ENCODE results near the gene DLG2. TPM values are rescaled to one million over a fixed set of nuclear protein-coding genes. Genes with fewer than 3 reads are reported as not detected.

DLG2 gene
- total and polyA plus RNA-seq, 9 of the 15 experiments (the other 6 are each of a cell fraction or from before 2014, with no cell fraction given): 0.52 to 1.6 (median 0.95) TPM

DNA sequence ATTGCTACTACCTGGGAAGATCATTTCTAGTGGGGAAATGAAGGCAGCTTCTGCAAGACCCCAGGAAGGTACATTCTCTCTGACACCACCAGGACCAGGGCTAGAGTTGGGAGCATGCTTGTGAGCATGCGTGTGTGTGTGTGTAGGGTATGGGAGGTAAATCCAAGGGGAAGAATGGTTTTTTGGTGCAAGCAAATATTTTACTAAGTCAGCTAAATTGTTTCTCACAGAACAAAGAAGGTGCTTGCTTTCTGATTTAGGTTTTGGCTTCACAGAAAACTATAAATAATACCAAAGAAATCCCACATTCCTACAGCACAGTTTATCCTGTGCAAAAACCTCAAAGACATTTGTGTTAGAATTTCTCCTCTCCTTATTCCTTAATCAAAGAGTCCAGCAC lies 1996.9 kb downstream of the DLG2 start:
- no peak for ATAC-seq
- no peak for DNase-seq (ENCODE audit: extremely low read depth in 1 of 4, low spot score in 3 of 4)
- Histone ChIP-seq H3K4me3 (no peak overlapping the region), H3K27ac (ENCODE audit: extremely low read depth, low read depth, low read length) (no peak overlapping the region), H3K9me3 (replicated peaks; ENCODE audit: control insufficient read depth, insufficient read depth, low read depth, low read length) (no peaks in the 10 kb centered on the region), H3K9me1 (ENCODE audit: control insufficient read depth, insufficient read depth, low read length) (no peaks in the 10 kb centered on the region), H3K79me2 (ENCODE audit: control insufficient read depth, insufficient read depth, low read length) (no peaks in the 10 kb centered on the region), H3K27me3 (ENCODE audit: control insufficient read depth in 2 of 2, insufficient read depth in 2 of 2, low read length in 2 of 2) (no peaks in the 10 kb centered on the region), H2AFZ (ENCODE audit: low read depth, low read length) (no peak overlapping the region), H4K20me1 (replicated peaks; ENCODE audit: control insufficient read depth, insufficient read depth, low read length) (no peaks in the 10 kb centered on the region), H3K36me3 (ENCODE audit: control insufficient read depth, insufficient read depth, low read length) (no peaks in the 10 kb centered on the region), H3K9ac (ENCODE audit: insufficient read depth in 1 of 2, low read depth in 2 of 2, low read length in 2 of 2) (no peak overlapping the region), H3K4me2 (ENCODE audit: insufficient read depth, low read length) (no peak overlapping the region), H3K4me1 (replicated peaks in 1 of 2; ENCODE audit: control insufficient read depth in 2 of 2, insufficient read depth in 2 of 2, low read length in 2 of 2) (no peaks in the 10 kb centered on the region)
- BruUV-seq (replicated peaks): no TSS peak
- no peak for FAIRE-seq
- ChIA-PET CTCF (ENCODE audit: low intra/inter-chr PET ratio) (no interaction called here), POLR2A (no interaction called here)
- intact Hi-C loops (cut with micrococcal nuclease): no loop called here
- WGBS (ENCODE audit: insufficient coverage, low coverage, missing lambda C conversion rate): 0% methylated on average over 1 of the region's 1 CpG
- no peak for TF ChIP-seq RFX5 (IDR thresholded peaks at IDR 0.05; ENCODE audit: low read depth, low read length)
- TF ChIP-seq ZNF316 (IDR thresholded peaks at IDR 0.05): peak; percentile 28; the same call in 1 of the 2 replicates
- TF ChIP-seq KDM5B (IDR thresholded peaks at IDR 0.05; ENCODE audit: insufficient replicate concordance, low read depth, low read length): no peak
- in situ Hi-C loops (cut with MboI): no loop called here

DNA sequence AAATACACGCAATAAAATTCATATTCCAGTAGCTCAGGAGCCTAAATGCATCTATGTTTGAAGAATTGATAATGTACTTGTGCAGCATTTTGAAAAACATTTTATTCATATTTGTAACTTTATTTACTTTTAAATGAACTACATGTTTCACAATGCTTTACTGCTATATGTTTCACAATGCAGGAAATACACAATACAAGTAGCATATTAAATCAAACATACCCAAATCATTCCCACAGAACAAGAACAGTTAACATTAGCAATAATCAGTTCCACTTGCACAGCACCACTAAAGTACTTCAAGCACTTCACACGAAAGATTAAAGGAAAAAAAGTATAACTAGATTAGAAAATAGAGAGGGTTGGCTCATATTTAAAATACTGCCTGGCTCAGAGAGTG lies 1997.4 kb downstream of the DLG2 start:
- Histone ChIP-seq H3K9me1 (ENCODE audit: control insufficient read depth, insufficient read depth, low read length) (no peaks in the 10 kb centered on the region), H3K27me3 (ENCODE audit: control insufficient read depth in 2 of 2, insufficient read depth in 2 of 2, low read length in 2 of 2) (no peaks in the 10 kb centered on the region), H3K36me3 (ENCODE audit: control insufficient read depth, insufficient read depth, low read length) (no peaks in the 10 kb centered on the region), H3K4me3 (no peak overlapping the region), H3K79me2 (ENCODE audit: control insufficient read depth, insufficient read depth, low read length) (no peaks in the 10 kb centered on the region), H2AFZ (ENCODE audit: low read depth, low read length) (no peak overlapping the region), H3K9ac (ENCODE audit: insufficient read depth in 1 of 2, low read depth in 2 of 2, low read length in 2 of 2) (no peak overlapping the region), H3K4me2 (ENCODE audit: insufficient read depth, low read length) (no peak overlapping the region), H3K27ac (ENCODE audit: extremely low read depth, low read depth, low read length) (no peak overlapping the region), H3K9me3 (replicated peaks; ENCODE audit: control insufficient read depth, insufficient read depth, low read depth, low read length) (no peaks in the 10 kb centered on the region), H3K4me1 (replicated peaks in 1 of 2; ENCODE audit: control insufficient read depth in 2 of 2, insufficient read depth in 2 of 2, low read length in 2 of 2) (no peaks in the 10 kb centered on the region), H4K20me1 (replicated peaks; ENCODE audit: control insufficient read depth, insufficient read depth, low read length) (no peaks in the 10 kb centered on the region)
- ATAC-seq (no peak), DNase-seq (ENCODE audit: extremely low read depth in 1 of 4, low spot score in 3 of 4) (no peak), FAIRE-seq (no peak)
- CTCF ChIA-PET (ENCODE audit: low intra/inter-chr PET ratio): no interaction called here
- in situ Hi-C loops (cut with MboI): no loop called here
- intact Hi-C loops (cut with micrococcal nuclease): no loop called here
- POLR2A ChIA-PET: interaction anchor here (1.7 kb wide), 1 partner anchor 16 kb away, joined by 4 read pairs; no protein-coding TSS in a partner anchor
- WGBS (ENCODE audit: insufficient coverage, low coverage, missing lambda C conversion rate): 0% methylated on average over 2 of the region's 2 CpGs
- BruUV-seq (replicated peaks): no TSS peak
- TF ChIP-seq ZNF282 (CRISPR knock-in tag; IDR thresholded peaks at IDR 0.05) (no peak), ZNF644 (tag; IDR thresholded peaks at IDR 0.05; ENCODE audit: low read depth) (no peak), HNRNPUL1 (IDR thresholded peaks at IDR 0.05; ENCODE audit: low read length) (no peak), GTF2A2 (tag; IDR thresholded peaks at IDR 0.05) (no peak), KAT7 (CRISPR knock-in tag; IDR thresholded peaks at IDR 0.05; ENCODE audit: borderline replicate concordance) (no peak), ADNP (tag; IDR thresholded peaks at IDR 0.05) (no peak), GATAD2B (IDR thresholded peaks at IDR 0.05; ENCODE audit: borderline replicate concordance) (no peak), ZNF830 (CRISPR knock-in tag; IDR thresholded peaks at IDR 0.05) (no peak), MEIS2 (IDR thresholded peaks at IDR 0.05; ENCODE audit: partially characterized antibody) (no peak)
- TF ChIP-seq, protein P1, sequence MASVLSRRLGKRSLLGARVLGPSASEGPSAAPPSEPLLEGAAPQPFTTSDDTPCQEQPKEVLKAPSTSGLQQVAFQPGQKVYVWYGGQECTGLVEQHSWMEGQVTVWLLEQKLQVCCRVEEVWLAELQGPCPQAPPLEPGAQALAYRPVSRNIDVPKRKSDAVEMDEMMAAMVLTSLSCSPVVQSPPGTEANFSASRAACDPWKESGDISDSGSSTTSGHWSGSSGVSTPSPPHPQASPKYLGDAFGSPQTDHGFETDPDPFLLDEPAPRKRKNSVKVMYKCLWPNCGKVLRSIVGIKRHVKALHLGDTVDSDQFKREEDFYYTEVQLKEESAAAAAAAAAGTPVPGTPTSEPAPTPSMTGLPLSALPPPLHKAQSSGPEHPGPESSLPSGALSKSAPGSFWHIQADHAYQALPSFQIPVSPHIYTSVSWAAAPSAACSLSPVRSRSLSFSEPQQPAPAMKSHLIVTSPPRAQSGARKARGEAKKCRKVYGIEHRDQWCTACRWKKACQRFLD (CRISPR knock-in tag; IDR thresholded peaks at IDR 0.05): no peak
- TF ChIP-seq, protein P2, sequence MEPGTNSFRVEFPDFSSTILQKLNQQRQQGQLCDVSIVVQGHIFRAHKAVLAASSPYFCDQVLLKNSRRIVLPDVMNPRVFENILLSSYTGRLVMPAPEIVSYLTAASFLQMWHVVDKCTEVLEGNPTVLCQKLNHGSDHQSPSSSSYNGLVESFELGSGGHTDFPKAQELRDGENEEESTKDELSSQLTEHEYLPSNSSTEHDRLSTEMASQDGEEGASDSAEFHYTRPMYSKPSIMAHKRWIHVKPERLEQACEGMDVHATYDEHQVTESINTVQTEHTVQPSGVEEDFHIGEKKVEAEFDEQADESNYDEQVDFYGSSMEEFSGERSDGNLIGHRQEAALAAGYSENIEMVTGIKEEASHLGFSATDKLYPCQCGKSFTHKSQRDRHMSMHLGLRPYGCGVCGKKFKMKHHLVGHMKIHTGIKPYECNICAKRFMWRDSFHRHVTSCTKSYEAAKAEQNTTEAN (CRISPR knock-in tag; IDR thresholded peaks at IDR 0.05): no peak

Measured in K562 (cell line).